K562 (cell line): ENCODE data around the gene METTL25B. TPM values are rescaled to one million over a fixed set of nuclear protein-coding genes. Genes with fewer than 3 reads are reported as not detected.

Source experiments
- CHD7 ChIP-seq: fragments of 200-600 bp; sonication (generic); IDR thresholded peaks from one replicate; pipeline ENCODE4 v1.6.1; 2012; ENCODE audit warnings: mild to moderate bottlenecking, low read depth, low read length, inconsistent platforms
- CREBBP ChIP-seq: IDR thresholded peaks from one replicate; pipeline ENCODE4 v1.6.1; 2012; ENCODE audit warnings: low read depth, mild to moderate bottlenecking, control low read depth, inconsistent platforms, low read length
- EGR1 ChIP-seq: fragments of 450-650 bp; conservative IDR thresholded peaks from 2 replicates; pipeline ENCODE4 v1.6.1; 2017; ENCODE audit warnings: mild to moderate bottlenecking
- ID3 ChIP-seq, 2 experiments: fragments of 250-450 bp in 1 of 2; fragments of 450-650 bp in 1 of 2; sonication (Bioruptor Pico) in 1 of 2; IDR thresholded peaks; 2 replicates each; pipeline versions ENCODE4 v1.6.1 to v1.8.0; 2016 to 2021; ENCODE audit warnings: mild to moderate bottlenecking in 2 of 2, moderate library complexity in 2 of 2, missing compliant biosample characterization in 1 of 2, missing genetic modification characterization in 1 of 2
- KDM4B ChIP-seq, 2 experiments: fragments of 450-650 bp in 1 of 2; sonication (generic) in 1 of 2; IDR thresholded peaks; 2 replicates each; pipeline ENCODE4 v1.6.1; 2016 to 2017; ENCODE audit warnings: borderline replicate concordance in 2 of 2, antibody characterized with exemption in 1 of 2, low read depth in 1 of 2, mild to moderate bottlenecking in 1 of 2
- POLR2G ChIP-seq: fragments of 200-400 bp; formaldehyde crosslinking; IDR thresholded peaks from 2 replicates; pipeline ENCODE4 v1.6.1; 2017; ENCODE audit warnings: low read depth, mild to moderate bottlenecking, antibody characterized with exemption, low read length, moderate library complexity
- VEZF1 ChIP-seq: fragments of 200-800 bp; sonication (Bioruptor generic); IDR thresholded peaks from 2 replicates; pipeline ENCODE4 v1.6.1; 2017; ENCODE audit warnings: missing genetic modification characterization, missing compliant biosample characterization
- polyA plus RNA-seq, 8 experiments: library from polyadenylated mRNA; depleted of rRNA in 4 of 8; stranded (reverse) in 5 of 8; unstranded in 3 of 8; fragments of >200 nt; fragmentation: Nextera tagmentation in 2 of 8; fragmentation: Illumina TruSeq in 1 of 8; extraction: Ambion mirVana in 2 of 8; extraction: Trizol in 1 of 8; gene quantifications; 2 replicates each; pipeline versions ENCODE4 v1.2.1 to v1.2.3, GENCODE V29; 2011 to 2014; ENCODE audit warnings: inconsistent platforms in 1 of 8, missing spikeins in 1 of 8
- total RNA-seq, 7 experiments: library from RNA; depleted of rRNA in 6 of 7; stranded (reverse); fragments of >200 nt in 6 of 7; fragmentation: Illumina TruSeq in 2 of 7; extraction: Trizol in 2 of 7; gene quantifications; 2 replicates each; pipeline versions ENCODE4 v1.2.1 to v1.2.3, GENCODE V29; 2011 to 2021; ENCODE audit warnings: low replicate concordance in 1 of 7

Gene METTL25B
- total and polyA plus RNA-seq, 9 of the 15 experiments (the other 6 are each of a cell fraction or from before 2014, with no cell fraction given) = 7.7 to 48.3 (median 33.1) TPM

- no peak for TF ChIP-seq CHD7
- no peak for TF ChIP-seq CREBBP
- TF ChIP-seq KDM4B (IDR thresholded peaks at IDR 0.05; ENCODE audit: borderline replicate concordance in 2 of 2, low read depth in 1 of 2) = 0 out of 4 replicates have a peak, but pooled peaks of 1 of the 2 experiments have one; percentile 25
- no peak for TF ChIP-seq VEZF1 (CRISPR knock-in tag)
- peak; percentile 79 for TF ChIP-seq POLR2G
- TF ChIP-seq EGR1 = no peak; the same call in 1 of the 2 replicates
- no peak for TF ChIP-seq ID3 (CRISPR knock-in tag; IDR thresholded peaks at IDR 0.05)
- no peak for TF ChIP-seq ID3 (tag; IDR thresholded peaks at IDR 0.05)
Observed at GRCh38 chr1:156751451-156751756, 23.1 kb downstream of the METTL25B start, which contains the start of gene HDGF (continued).
